Measurements from ENCODE around the gene GAB1.

Gene GAB1

GRCh38 chr4:143512978-143513313 lies 176.3 kb downstream of the GAB1 start:
- peak in 3 of 4 experiments; percentile 76 to 79 (median 78) for DNase-seq

DNA sequence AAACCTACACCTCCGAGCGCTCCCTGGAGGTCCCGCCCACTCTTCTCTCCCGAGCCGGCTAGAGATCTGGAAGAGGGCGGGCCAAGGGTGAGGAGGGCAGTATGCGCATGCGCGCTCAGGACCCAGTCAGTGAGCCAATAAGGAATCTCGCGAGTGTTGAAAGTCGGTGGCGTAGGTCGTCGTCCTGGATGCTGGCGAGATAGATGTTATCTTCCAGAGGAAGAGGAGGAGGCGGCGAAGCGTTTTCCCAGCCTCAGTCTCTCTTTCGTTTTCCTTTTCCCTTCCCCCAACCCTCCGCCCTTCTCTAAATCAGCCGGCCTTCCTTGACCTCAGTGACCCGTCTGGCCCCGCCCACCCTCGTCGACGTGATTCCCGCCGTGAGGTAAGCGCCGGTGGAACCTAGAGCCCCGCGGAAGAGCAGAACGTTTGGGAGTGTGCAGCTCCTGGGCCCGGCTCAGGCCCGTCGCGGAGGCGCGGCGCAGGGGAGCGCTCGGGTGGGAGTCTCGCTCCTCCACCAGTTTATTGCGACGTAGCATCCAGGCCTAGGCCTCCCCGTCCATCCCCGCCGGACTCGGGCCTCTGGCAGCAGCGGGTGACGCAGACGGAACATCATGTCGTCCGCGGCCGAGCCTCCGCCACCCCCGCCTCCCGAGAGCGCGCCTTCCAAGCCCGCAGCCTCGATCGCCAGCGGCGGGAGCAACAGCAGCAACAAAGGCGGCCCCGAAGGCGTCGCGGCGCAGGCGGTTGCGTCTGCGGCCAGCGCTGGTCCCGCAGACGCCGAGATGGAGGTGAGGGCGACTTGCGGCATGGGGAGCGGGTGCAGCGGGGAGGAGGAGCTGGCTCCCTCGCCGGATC lies 176.9 kb downstream of the GAB1 start, which contains the start of gene SMARCA5:
Gene SMARCA5, plus strand, starts transcription at position 389 of the 855 bp plus-strand sequence. Its CDS starts 223 bp downstream, at position 612.
- DNase-seq: peak; percentile 88 to 95 (median 91)

- no peak for DNase-seq
Measured at GRCh38 chr4:143514169-143514495, 177.5 kb downstream of the GAB1 start.

- peak in 1 of 4 experiments; percentile 1 for DNase-seq
Measured at GRCh38 chr4:143514497-143514896, 177.8 kb downstream of the GAB1 start.

DNA sequence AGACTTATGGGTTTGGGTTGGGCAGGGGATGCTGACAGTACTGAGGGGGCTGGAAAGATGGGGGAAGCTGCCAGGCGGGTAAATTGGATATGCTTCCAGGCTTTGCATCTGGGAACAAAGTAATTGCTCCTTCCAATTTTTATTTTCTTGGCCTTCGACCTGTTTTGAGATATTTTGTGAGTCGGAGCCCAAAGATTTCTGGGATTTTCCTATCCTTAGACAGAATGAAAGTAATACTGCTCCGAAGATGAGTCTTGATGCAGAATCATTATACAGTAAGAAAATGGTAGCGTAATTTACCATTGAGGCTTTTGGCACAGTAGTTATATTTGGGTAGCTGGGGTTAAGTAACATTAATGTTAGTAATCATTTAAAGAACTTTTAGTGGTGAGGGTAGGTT lies 178.2 kb downstream of the GAB1 start:
- no peak for DNase-seq

DNA sequence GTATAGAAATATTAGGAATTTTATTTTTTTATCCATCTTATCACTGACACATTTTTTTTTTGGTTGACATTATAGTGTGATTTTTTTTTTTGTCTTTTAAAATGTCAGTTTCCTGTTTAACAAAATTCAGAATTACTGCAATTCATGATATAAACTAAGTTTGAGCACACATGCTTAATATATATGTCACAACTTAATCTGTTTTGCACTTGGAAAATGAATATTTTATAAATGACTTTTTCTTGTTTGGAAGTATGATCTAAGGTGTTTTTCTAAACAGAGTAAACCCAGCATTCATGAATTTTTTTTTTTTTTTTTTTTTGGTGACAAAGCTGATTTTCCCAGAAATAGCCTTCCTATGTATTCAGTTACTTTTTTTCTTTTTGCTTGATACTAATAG lies 179.2 kb downstream of the GAB1 start:
- no peak for DNase-seq

GRCh38 chr4:143517764-143518163 lies 181.1 kb downstream of the GAB1 start:
- no peak for DNase-seq

Measured in activated CD4-positive, CD25-positive, alpha-beta regulatory T cell (primary cell).